Measurements from ENCODE around the gene CARD19. TPM values are rescaled to one million over a fixed set of nuclear protein-coding genes. Genes with fewer than 3 reads are reported as not detected.
A peak's percentile ranks its signal among the peaks of the same experiment; 100 is the strongest.

Gene CARD19
- total and polyA plus RNA-seq, 4 donors = 28.6 to 75.3 (median 53.4) TPM

DNA sequence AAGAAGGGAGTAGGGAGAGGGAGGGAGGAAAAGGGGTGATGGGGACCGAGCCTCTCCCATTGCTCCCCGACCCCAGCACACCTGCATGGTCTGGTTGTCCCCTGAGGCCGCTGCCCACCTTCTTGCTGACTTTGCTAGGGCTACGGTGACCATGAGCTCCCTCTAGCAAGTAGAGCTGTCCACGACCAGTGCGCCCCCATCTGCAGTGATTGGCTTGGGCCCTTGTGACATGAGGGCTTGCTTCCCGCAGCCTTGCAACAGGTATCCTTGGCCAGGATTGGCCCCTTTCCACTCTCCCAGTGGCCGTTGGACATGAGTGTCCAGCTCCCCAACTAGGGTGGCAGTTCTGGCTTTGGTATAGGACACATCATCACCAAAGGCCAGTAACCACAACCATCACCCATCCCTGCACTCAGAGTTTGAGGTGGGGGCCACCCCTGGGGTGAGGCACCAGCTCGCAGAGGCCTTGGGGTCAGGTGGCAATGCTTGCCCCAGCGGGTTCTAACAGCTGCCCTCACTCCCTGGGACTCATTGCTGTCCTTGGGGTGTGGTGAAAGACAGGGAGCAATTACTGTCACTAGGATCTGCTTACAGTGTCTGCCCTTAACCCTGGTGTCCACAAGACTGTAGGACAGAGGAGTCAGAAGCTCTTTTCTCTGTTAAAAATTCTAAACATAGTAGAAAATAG lies 55.2 kb downstream of the CARD19 start:
- Histone ChIP-seq H3K36me3 (ENCODE audit: control insufficient read depth, insufficient read depth, low read length) (no peaks in the 10 kb centered on the region), H3K27me3 (ENCODE audit: control insufficient read depth, insufficient read depth, low read length) (no peaks in the 10 kb centered on the region), H3K4me1 (ENCODE audit: control insufficient read depth, insufficient read depth, low read length) (peaks cover 10% of the 10 kb centered on the region), H3K27ac (ENCODE audit: low read depth, low read length) (no peak overlapping the region), H3K4me3 (ENCODE audit: low read depth, low read length) (no peak overlapping the region), H3K9me3 (ENCODE audit: control insufficient read depth, insufficient read depth, low read length) (no peaks in the 10 kb centered on the region)
- no peak for DNase-seq (ENCODE audit: low read depth in 4 of 6, low spot score in 6 of 6)
- WGBS (ENCODE audit: insufficient coverage) = 89% methylated on average over 10 of the region's 10 CpGs

DNA sequence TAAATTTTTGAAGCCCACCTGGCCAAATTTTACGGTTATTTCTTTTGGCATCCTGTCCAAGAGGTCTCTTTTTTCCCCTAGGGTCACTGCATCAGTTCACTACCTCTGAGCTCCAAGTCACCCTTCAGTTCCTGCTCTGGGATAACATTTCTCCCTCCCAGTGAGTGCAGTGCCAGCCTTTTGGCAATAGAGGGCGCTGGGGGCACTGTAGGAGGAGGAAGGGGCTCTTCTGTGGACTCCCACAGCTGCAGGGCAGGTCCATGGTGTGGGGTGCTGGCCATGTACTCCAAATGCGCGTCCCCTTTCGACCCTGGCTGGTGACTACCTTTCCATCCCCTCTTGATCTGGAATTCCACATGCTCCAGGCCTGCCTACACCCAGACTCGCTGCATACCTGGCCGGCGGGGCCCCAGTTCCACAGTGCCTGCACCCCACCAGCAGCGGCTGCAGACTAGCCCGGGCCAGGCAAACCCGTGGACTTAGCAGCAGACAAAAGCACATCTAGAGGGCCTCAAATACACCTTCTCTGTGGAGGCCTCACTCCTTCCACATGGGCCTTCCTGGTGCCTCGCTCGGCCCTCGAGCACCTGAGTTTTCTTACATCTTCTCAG lies 58.4 kb downstream of the CARD19 start:
- 81% methylated on average over 13 of the region's 14 CpGs for WGBS (ENCODE audit: insufficient coverage)
- Histone ChIP-seq H3K9me3 (ENCODE audit: control insufficient read depth, insufficient read depth, low read length) (no peaks in the 10 kb centered on the region), H3K4me1 (ENCODE audit: control insufficient read depth, insufficient read depth, low read length) (peaks cover 13% of the 10 kb centered on the region), H3K36me3 (ENCODE audit: control insufficient read depth, insufficient read depth, low read length) (no peaks in the 10 kb centered on the region), H3K4me3 (ENCODE audit: low read depth, low read length) (no peak overlapping the region), H3K27ac (ENCODE audit: low read depth, low read length) (no peak overlapping the region), H3K27me3 (ENCODE audit: control insufficient read depth, insufficient read depth, low read length) (no peaks in the 10 kb centered on the region)
- peak in 2 of 6 donors; percentile 39 to 44 for DNase-seq (ENCODE audit: low read depth in 4 of 6, low spot score in 6 of 6)

DNA sequence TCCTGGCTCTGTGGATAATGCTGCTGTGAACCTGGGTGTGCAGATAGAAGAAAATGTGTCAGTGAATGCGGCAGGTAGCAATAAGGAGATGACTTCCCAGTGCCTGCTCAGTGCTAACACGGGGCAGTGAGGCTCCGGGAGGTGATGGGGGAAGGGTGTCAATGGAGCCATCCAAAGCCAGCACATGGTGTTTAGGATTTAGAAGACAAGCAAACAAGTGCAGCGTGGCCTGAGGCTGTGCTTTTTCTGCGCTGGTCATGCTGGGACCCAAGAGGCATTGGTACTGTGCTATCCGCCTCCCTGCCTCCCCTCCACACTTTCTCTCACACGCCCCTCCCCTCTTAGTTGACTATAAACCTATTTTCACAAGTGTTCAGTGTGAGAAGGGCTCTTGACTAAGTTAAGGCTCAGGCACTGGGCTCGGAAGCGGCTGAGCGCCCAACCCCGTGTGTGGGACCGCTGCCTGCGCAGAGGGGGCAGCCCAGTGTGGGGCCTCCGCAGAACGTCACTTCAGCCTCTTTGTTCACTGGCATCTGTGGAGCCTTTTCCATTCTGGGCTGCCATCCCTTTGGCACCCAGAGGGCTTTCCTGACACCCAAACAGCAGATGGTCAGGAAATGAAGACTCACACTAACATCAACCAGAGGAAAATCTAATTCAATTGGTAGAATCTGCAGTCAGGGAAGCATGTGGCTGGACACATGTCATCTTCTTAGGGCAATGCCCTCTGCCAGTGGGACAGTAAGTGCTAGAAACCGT lies 59.9 kb downstream of the CARD19 start:
- H3K4me3 ChIP-seq (ENCODE audit: low read depth, low read length) = no peak overlapping the region
- DNase-seq (ENCODE audit: low read depth in 4 of 6, low spot score in 6 of 6) = peak in 2 of 6 donors; percentile 27 to 95
- no peaks in the 10 kb centered on the region for H3K9me3 ChIP-seq (ENCODE audit: control insufficient read depth, insufficient read depth, low read length)
- no peaks in the 10 kb centered on the region for H3K27me3 ChIP-seq (ENCODE audit: control insufficient read depth, insufficient read depth, low read length)
- no peak overlapping the region for H3K27ac ChIP-seq (ENCODE audit: low read depth, low read length)
- peaks cover 25% of the 10 kb centered on the region for H3K4me1 ChIP-seq (ENCODE audit: control insufficient read depth, insufficient read depth, low read length)
- WGBS (ENCODE audit: insufficient coverage) = 42% methylated on average over 11 of the region's 16 CpGs
- H3K36me3 ChIP-seq (ENCODE audit: control insufficient read depth, insufficient read depth, low read length) = no peaks in the 10 kb centered on the region

DNA sequence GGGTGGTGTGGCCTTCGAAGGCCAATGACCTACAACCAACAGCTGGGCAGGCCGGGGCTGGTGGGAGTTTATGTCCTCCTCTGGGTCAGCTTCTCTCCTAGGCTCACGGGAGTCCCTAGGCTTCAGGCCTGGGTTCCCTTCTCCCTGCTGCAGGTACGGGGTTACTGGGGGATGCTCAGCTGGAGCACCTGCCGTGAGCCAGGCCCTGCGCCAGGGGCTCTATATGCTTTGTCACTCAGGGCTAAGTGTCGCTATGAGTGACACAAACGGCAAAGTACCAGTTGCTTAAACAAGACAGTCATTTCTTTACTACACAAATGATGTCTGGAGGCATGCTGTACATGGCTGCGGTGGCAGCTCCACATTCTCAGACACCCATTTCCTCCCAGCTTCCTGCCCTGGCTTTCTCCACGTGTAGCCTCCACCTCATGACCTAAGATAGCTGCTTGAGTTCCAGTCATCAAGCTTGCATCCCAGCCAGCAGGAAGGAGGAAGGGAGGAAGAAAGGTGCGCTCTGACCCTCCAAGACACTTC lies 60.5 kb downstream of the CARD19 start:
- no peaks in the 10 kb centered on the region for H3K27me3 ChIP-seq (ENCODE audit: control insufficient read depth, insufficient read depth, low read length)
- H3K4me1 ChIP-seq (ENCODE audit: control insufficient read depth, insufficient read depth, low read length) = peaks cover 31% of the 10 kb centered on the region
- H3K36me3 ChIP-seq (ENCODE audit: control insufficient read depth, insufficient read depth, low read length) = no peaks in the 10 kb centered on the region
- DNase-seq (ENCODE audit: low read depth in 4 of 6, low spot score in 6 of 6) = no peak
- 79% methylated on average over 8 of the region's 11 CpGs for whole genome bisulfite sequencing (ENCODE audit: insufficient coverage)
- H3K4me3 ChIP-seq (ENCODE audit: low read depth, low read length) = no peak overlapping the region
- H3K9me3 ChIP-seq (ENCODE audit: control insufficient read depth, insufficient read depth, low read length) = no peaks in the 10 kb centered on the region
- no peak overlapping the region for H3K27ac ChIP-seq (ENCODE audit: low read depth, low read length)

DNA sequence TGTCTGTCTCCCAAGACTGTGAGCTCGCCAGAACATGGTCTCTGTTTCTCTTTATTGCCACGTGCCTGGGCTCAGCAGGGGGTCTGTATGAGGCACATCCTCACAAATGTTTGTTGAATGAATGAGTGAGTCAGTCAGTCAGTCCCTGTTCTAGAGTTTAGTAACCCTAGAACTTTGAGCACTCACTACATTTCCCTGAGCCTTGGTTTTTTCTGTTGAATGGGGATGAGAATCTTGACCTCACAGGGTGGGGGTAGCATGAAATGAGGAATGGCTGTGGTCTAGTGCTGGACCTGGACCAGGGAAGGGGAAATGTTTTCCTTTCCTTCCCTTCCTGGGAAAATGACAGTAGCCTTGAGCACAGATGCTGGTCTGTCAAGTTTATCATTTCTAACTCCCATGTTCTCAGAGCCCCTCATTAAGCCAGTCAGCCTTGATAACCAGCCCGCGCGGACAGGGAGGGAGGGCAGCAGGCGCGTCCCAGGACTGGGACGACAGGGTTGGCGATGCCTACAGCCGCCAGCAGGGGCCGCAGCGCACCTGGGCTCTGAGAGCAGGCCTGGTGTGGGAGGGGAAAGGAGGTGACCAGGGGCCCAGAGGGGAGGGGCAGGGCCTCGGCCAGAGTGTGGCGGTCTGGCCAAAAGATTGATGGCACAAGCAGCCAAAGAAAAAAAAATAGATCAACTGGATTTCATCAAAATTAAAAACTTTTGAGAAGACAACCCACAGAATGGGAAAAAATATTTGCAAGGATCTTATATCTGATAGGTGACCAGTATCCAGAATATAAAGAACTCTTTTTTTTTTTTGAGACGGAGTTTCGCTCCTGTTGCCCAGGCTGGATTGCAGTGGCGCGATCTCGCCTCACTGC lies 63.8 kb downstream of the CARD19 start:
- WGBS (ENCODE audit: insufficient coverage) = 0% methylated on average over 12 of the region's 19 CpGs
- peak in 2 of 6 donors; percentile 89 to 90 for DNase-seq (ENCODE audit: low read depth in 4 of 6, low spot score in 6 of 6)

DNA sequence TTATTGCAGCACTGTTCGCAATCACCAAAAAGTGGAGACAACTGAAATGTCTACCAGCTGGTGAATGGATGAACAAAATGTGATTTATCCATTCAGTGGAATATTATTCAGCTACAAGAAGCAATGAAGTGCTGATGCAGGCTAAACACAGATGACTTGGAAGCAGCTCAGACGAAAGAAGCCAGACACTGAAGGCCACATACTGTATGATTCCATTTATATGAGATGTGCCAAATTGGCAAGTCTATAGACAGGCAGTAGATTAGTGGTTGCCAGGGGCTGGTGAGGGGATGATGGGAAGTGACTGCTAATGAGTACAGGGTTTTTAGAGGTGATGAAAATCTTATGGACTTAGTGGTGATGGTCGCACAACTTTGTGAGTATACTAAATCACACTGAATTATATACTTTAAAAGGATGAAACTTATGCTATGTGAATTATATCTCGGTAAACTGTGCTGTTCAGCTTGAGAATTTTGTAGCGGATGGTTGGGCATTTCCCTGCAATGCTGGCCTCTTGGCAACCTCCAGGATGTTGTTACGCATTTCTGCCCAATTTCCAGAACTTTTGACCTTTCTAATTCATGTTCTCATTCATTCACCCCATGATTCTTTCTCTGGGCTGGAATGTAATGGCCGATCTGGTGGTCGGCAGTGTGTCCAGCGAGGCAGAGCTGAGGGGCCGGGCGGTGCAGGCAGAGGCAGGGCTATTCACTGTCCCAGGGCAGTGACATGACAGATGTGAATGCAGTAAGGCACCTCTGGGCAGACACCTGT lies 66.0 kb downstream of the CARD19 start:
- peaks cover 39% of the 10 kb centered on the region for H3K4me1 ChIP-seq (ENCODE audit: control insufficient read depth, insufficient read depth, low read length)
- H3K27me3 ChIP-seq (ENCODE audit: control insufficient read depth, insufficient read depth, low read length) = no peaks in the 10 kb centered on the region
- peak overlapping the region; percentile 44 for H3K27ac ChIP-seq (ENCODE audit: low read depth, low read length)
- H3K36me3 ChIP-seq (ENCODE audit: control insufficient read depth, insufficient read depth, low read length) = no peaks in the 10 kb centered on the region
- DNase-seq (ENCODE audit: low read depth in 4 of 6, low spot score in 6 of 6) = peak in 3 of 6 donors; percentile 67 to 96 (median 89)
- 26% methylated on average over 5 of the region's 11 CpGs for WGBS (ENCODE audit: insufficient coverage)
- no peaks in the 10 kb centered on the region for H3K9me3 ChIP-seq (ENCODE audit: control insufficient read depth, insufficient read depth, low read length)
- H3K4me3 ChIP-seq (ENCODE audit: low read depth, low read length) = no peak overlapping the region

More for the DNA sequence above, 63.8 kb downstream of the CARD19 start:
- H3K27ac ChIP-seq (ENCODE audit: low read depth, low read length) = no peak overlapping the region
- no peaks in the 10 kb centered on the region for H3K9me3 ChIP-seq (ENCODE audit: control insufficient read depth, insufficient read depth, low read length)
- peaks cover 53% of the 10 kb centered on the region for H3K4me1 ChIP-seq (ENCODE audit: control insufficient read depth, insufficient read depth, low read length)
- no peaks in the 10 kb centered on the region for H3K27me3 ChIP-seq (ENCODE audit: control insufficient read depth, insufficient read depth, low read length)
- no peak overlapping the region for H3K4me3 ChIP-seq (ENCODE audit: low read depth, low read length)
- no peaks in the 10 kb centered on the region for H3K36me3 ChIP-seq (ENCODE audit: control insufficient read depth, insufficient read depth, low read length)

Other genes starting within 250 kb of the CARD19 start
- gene ZNF484, start 218.2 kb upstream of the CARD19 start, total RNA-seq = 10 to 100 TPM; 29.5 to 51.5 TPM
- gene ZNF484, start 218.2 kb upstream of the CARD19 start, polyA plus RNA-seq (ENCODE audit: insufficient read length in 2 of 2) = 10 to 100 TPM in 1 of 2 donors, 1 to 10 TPM in 1; 8.7 to 10.1 TPM
- gene FGD3, start 148.7 kb upstream of the CARD19 start, total RNA-seq = 1 to 10 TPM; 5.8 to 6.3 TPM
- 10 to 100 TPM; 15.3 to 17.2 TPM for gene FGD3, start 148.7 kb upstream of the CARD19 start, polyA plus RNA-seq (ENCODE audit: insufficient read length in 2 of 2)
- gene SUSD3, start 37.5 kb upstream of the CARD19 start, total RNA-seq = 1 to 10 TPM; 4.3 to 6.3 TPM
- 1 to 10 TPM; 3.1 to 5.6 TPM for gene SUSD3, start 37.5 kb upstream of the CARD19 start, polyA plus RNA-seq (ENCODE audit: insufficient read length in 2 of 2)
- 10 to 100 TPM; 23.8 to 40.8 TPM for gene NINJ1, start 38.0 kb downstream of the CARD19 start, total RNA-seq
- gene NINJ1, start 38.0 kb downstream of the CARD19 start, polyA plus RNA-seq (ENCODE audit: insufficient read length in 2 of 2) = 10 to 100 TPM; 54.2 to 60.4 TPM
- 10 to 100 TPM; 29.2 to 37.5 TPM for gene WNK2, start 87.9 kb downstream of the CARD19 start, total RNA-seq
- 100 to 1,000 TPM; 101 to 124 TPM for gene WNK2, start 87.9 kb downstream of the CARD19 start, polyA plus RNA-seq (ENCODE audit: insufficient read length in 2 of 2)

Data from spinal cord (tissue), 10 donors.